ENCODE data around the gene RPS6KA2.

RPS6KA2 gene

GRCh38 chr6:166572370-166573261 lies 54.4 kb downstream of the RPS6KA2 start:
- DNase-seq (ENCODE audit: low read depth in 2 of 2): no peak

GRCh38 chr6:166570929-166571713 lies 55.9 kb downstream of the RPS6KA2 start:
- no peak for DNase-seq (ENCODE audit: low read depth in 2 of 2)

- no peak for DNase-seq (ENCODE audit: low read depth in 2 of 2)
These were observed 57.8 kb downstream of the RPS6KA2 start for GRCh38 chr6:166569206-166569605.

GRCh38 chr6:166567813-166568212 lies 59.2 kb downstream of the RPS6KA2 start:
- no peak for DNase-seq (ENCODE audit: low read depth in 2 of 2)

GRCh38 chr6:166567107-166567506 lies 59.9 kb downstream of the RPS6KA2 start:
- DNase-seq (ENCODE audit: low read depth in 2 of 2): no peak

- no peak for DNase-seq (ENCODE audit: low read depth in 2 of 2)
These were observed 60.7 kb downstream of the RPS6KA2 start for GRCh38 chr6:166566026-166567011.

- DNase-seq (ENCODE audit: low read depth in 2 of 2): no peak
These were observed 61.7 kb downstream of the RPS6KA2 start for GRCh38 chr6:166565084-166565967.

- DNase-seq (ENCODE audit: low read depth in 2 of 2): no peak
These were observed 63.2 kb downstream of the RPS6KA2 start for GRCh38 chr6:166563805-166564204.

- no peak for DNase-seq (ENCODE audit: low read depth in 2 of 2)
These were observed 63.9 kb downstream of the RPS6KA2 start for GRCh38 chr6:166563200-166563599.

GRCh38 chr6:166562726-166563125 lies 64.3 kb downstream of the RPS6KA2 start:
- DNase-seq (ENCODE audit: low read depth in 2 of 2): no peak

GRCh38 chr6:166561771-166562359 lies 65.2 kb downstream of the RPS6KA2 start:
- no peak for DNase-seq (ENCODE audit: low read depth in 2 of 2)

- no peak for DNase-seq (ENCODE audit: low read depth in 2 of 2)
These were observed 66.8 kb downstream of the RPS6KA2 start for GRCh38 chr6:166560222-166560621.

- no peak for DNase-seq (ENCODE audit: low read depth in 2 of 2)
These were observed 67.4 kb downstream of the RPS6KA2 start for GRCh38 chr6:166559662-166560061.

GRCh38 chr6:166559211-166559610 lies 67.8 kb downstream of the RPS6KA2 start:
- no peak for DNase-seq (ENCODE audit: low read depth in 2 of 2)

- DNase-seq (ENCODE audit: low read depth in 2 of 2): no peak
These were observed 68.7 kb downstream of the RPS6KA2 start for GRCh38 chr6:166558156-166559005.

GRCh38 chr6:166556863-166557322 lies 70.2 kb downstream of the RPS6KA2 start:
- DNase-seq (ENCODE audit: low read depth in 2 of 2): no peak

- DNase-seq (ENCODE audit: low read depth in 2 of 2): no peak
These were observed 70.7 kb downstream of the RPS6KA2 start for GRCh38 chr6:166556336-166556735.

- DNase-seq (ENCODE audit: low read depth in 2 of 2): no peak
These were observed 72.0 kb downstream of the RPS6KA2 start for GRCh38 chr6:166555086-166555485.

GRCh38 chr6:166554316-166554715 lies 72.7 kb downstream of the RPS6KA2 start:
- no peak for DNase-seq (ENCODE audit: low read depth in 2 of 2)

All from stimulated activated CD8-positive, alpha-beta memory T cell treated with anti-CD3 and anti-CD28 coated beads, Interleukin-15, amount 100 ng/mL, for 4 hours (primary cell).